Mesendoderm (in vitro differentiated cells): ENCODE measurements around the gene GSTM5.

Source experiments
- DNase-seq: peaks from one replicate; pipeline ENCODE4 v3.0.0; 2013
- H2AK5ac ChIP-seq: 2 replicates; pipeline ENCODE4 v1.6.1; 2013; ENCODE audit warnings: low read length, inconsistent platforms
- H2BK120ac ChIP-seq: 2 replicates; pipeline ENCODE4 v1.6.1; 2013; ENCODE audit warnings: low read depth, mild to moderate bottlenecking, low read length, moderate library complexity, mixed read lengths
- H2BK15ac ChIP-seq: replicated peaks from 2 replicates; pipeline ENCODE4 v1.6.1; 2013; ENCODE audit warnings: low read depth, mild to moderate bottlenecking, moderate library complexity
- H2BK5ac ChIP-seq: 2 replicates; pipeline ENCODE4 v1.6.1; 2013; ENCODE audit warnings: low read length, inconsistent platforms
- H3K18ac ChIP-seq: 2 replicates; pipeline ENCODE4 v1.6.1; 2013; ENCODE audit warnings: mild to moderate bottlenecking, low read length, mixed read lengths
- H3K23ac ChIP-seq: one replicate; pipeline ENCODE4 v1.6.1; 2013; ENCODE audit warnings: low read length
- H3K27ac ChIP-seq: 2 replicates; pipeline ENCODE4 v1.5.1; 2013; ENCODE audit warnings: low read depth, mild to moderate bottlenecking, inconsistent platforms, low read length, moderate library complexity
- H3K27me3 ChIP-seq: 2 replicates; pipeline ENCODE4 v1.6.1; 2013; ENCODE audit warnings: low read length, control low read depth, mild to moderate bottlenecking, inconsistent platforms; ENCODE audit not compliant: insufficient read depth, poor library complexity
- H3K36me3 ChIP-seq: 2 replicates; pipeline ENCODE4 v1.6.1; 2013; ENCODE audit warnings: low read length, inconsistent platforms; ENCODE audit not compliant: control insufficient read depth, insufficient read depth
- H3K4ac ChIP-seq: one replicate; pipeline ENCODE4 v1.6.1; 2013; ENCODE audit warnings: low read depth, mild to moderate bottlenecking, low read length, moderate library complexity
- H3K4me1 ChIP-seq: 2 replicates; pipeline ENCODE4 v1.6.1; 2013; ENCODE audit warnings: low read depth, low read length, inconsistent platforms; ENCODE audit not compliant: control insufficient read depth
- H3K4me2 ChIP-seq: 2 replicates; pipeline ENCODE4 v1.6.1; 2013; ENCODE audit warnings: low read length
- H3K4me3 ChIP-seq: 2 replicates; pipeline ENCODE4 v1.5.1; 2013; ENCODE audit warnings: mild to moderate bottlenecking, low read length
- H3K56ac ChIP-seq: one replicate; pipeline ENCODE4 v1.6.1; 2013; ENCODE audit warnings: low read length
- H3K79me1 ChIP-seq: 2 replicates; pipeline ENCODE4 v1.6.1; 2013; ENCODE audit warnings: low read length, inconsistent platforms
- H3K79me2 ChIP-seq: 2 replicates; pipeline ENCODE4 v1.6.1; 2013; ENCODE audit warnings: mild to moderate bottlenecking, low read length; ENCODE audit not compliant: control insufficient read depth, insufficient read depth
- H3K9ac ChIP-seq: 2 replicates; pipeline ENCODE4 v1.6.1; 2013; ENCODE audit warnings: low read length, inconsistent platforms
- H4K5ac ChIP-seq: one replicate; pipeline ENCODE4 v1.6.1; 2013; ENCODE audit warnings: low read length
- H4K8ac ChIP-seq: one replicate; pipeline ENCODE4 v1.6.1; 2013; ENCODE audit warnings: low read depth, mild to moderate bottlenecking, control low read depth, low read length, moderate library complexity
- WGBS: extraction: QIAGEN DNeasy Blood & Tissue Kit; methylation state at CpG from one replicate; pipeline ENCODE4 v1.1.7; 2013; ENCODE audit warnings: low lambda C conversion rate, missing lambda C conversion rate; ENCODE audit not compliant: insufficient coverage; ENCODE audit errors: extremely low coverage; 5-methylcytosine and 5-hydroxymethylcytosine counted together

GSTM5 gene

GRCh38 chr1:109726007-109726406 is 14.0 kb downstream of the GSTM5 start:
- DNase-seq = no peak
- H3K79me2 ChIP-seq = no peaks in the 10 kb centered on the region
- H4K8ac ChIP-seq = no peak overlapping the region
- no peaks in the 10 kb centered on the region for H3K27me3 ChIP-seq
- peaks cover 2% of the 10 kb centered on the region for H3K4me1 ChIP-seq
- no CpG with 5 or more reads among the region's 1 CpG for WGBS
- no peak overlapping the region for H3K4me3 ChIP-seq
- H3K27ac ChIP-seq = no peak overlapping the region
- H3K56ac ChIP-seq = no peak overlapping the region
- no peak overlapping the region for H2BK120ac ChIP-seq
- no peaks in the 10 kb centered on the region for H3K79me1 ChIP-seq
- H3K4ac ChIP-seq = no peak overlapping the region
- no peak overlapping the region for H3K18ac ChIP-seq
- H3K4me2 ChIP-seq = no peak overlapping the region
- H2BK15ac ChIP-seq = no peak overlapping the region
- no peak overlapping the region for H3K9ac ChIP-seq
- H3K23ac ChIP-seq = no peak overlapping the region
- no peak overlapping the region for H4K5ac ChIP-seq
- no peak overlapping the region for H2BK5ac ChIP-seq
- no peak overlapping the region for H2AK5ac ChIP-seq
- H3K36me3 ChIP-seq = no peaks in the 10 kb centered on the region

DNA sequence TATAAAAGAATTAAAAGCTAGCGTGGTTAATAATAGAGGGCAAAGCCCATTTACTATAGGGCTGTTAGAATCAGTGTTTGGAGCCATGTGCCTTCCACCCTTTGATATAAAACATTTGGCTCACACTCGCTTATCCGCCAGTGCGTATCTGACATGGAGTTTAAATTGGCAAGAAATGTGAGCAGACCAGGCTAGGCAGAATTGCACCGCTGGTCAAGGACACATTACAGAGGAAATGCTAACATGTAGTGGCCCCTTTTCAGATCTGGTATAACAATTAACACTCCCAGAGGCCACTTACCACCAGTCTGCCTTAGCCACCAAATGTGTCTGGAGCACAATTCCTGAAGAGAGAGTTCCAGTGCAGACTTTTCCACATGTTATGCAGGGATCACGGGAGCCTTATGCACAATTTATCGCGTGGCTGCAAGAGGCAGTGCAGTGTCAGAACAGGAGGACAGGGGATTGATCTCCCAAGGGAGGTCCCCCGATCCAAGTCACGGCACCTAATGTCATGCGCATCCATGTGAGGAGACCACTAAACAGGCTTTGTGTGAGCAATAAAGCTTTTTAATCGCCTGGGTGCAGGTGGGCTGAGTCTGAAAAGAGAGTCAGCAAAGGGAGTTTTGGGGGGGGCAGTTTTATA is 14.8 kb downstream of the GSTM5 start:
- Histone ChIP-seq H3K36me3 (no peaks in the 10 kb centered on the region), H3K79me1 (no peaks in the 10 kb centered on the region), H2BK15ac (no peak overlapping the region), H3K4me3 (peak overlapping the region; percentile 14), H3K4ac (no peak overlapping the region), H3K79me2 (no peaks in the 10 kb centered on the region), H4K8ac (no peak overlapping the region), H3K4me2 (no peak overlapping the region), H2BK5ac (no peak overlapping the region), H3K27ac (no peak overlapping the region), H3K23ac (no peak overlapping the region), H3K9ac (no peak overlapping the region), H3K27me3 (no peaks in the 10 kb centered on the region), H3K18ac (no peak overlapping the region), H3K56ac (no peak overlapping the region), H2BK120ac (no peak overlapping the region), H2AK5ac (no peak overlapping the region), H4K5ac (no peak overlapping the region), H3K4me1 (peaks cover 2% of the 10 kb centered on the region)
- DNase-seq = no peak
- WGBS = no CpG with 5 or more reads among the region's 12 CpGs

- no peak overlapping the region for H3K23ac ChIP-seq
- no peak overlapping the region for H3K27ac ChIP-seq
- H3K79me1 ChIP-seq = no peaks in the 10 kb centered on the region
- H3K4ac ChIP-seq = no peak overlapping the region
- H3K4me3 ChIP-seq = no peak overlapping the region
- H4K5ac ChIP-seq = no peak overlapping the region
- H3K56ac ChIP-seq = no peak overlapping the region
- WGBS = no CpG with 5 or more reads among the region's 7 CpGs
- no peak overlapping the region for H3K9ac ChIP-seq
- H3K27me3 ChIP-seq = no peaks in the 10 kb centered on the region
- H2AK5ac ChIP-seq = no peak overlapping the region
- peaks cover 2% of the 10 kb centered on the region for H3K4me1 ChIP-seq
- H2BK120ac ChIP-seq = no peak overlapping the region
- H4K8ac ChIP-seq = no peak overlapping the region
- no peak for DNase-seq
- no peaks in the 10 kb centered on the region for H3K36me3 ChIP-seq
- H3K4me2 ChIP-seq = no peak overlapping the region
- no peaks in the 10 kb centered on the region for H3K79me2 ChIP-seq
- no peak overlapping the region for H2BK15ac ChIP-seq
- H2BK5ac ChIP-seq = no peak overlapping the region
- no peak overlapping the region for H3K18ac ChIP-seq
Observed at GRCh38 chr1:109728870-109729269, 16.8 kb downstream of the GSTM5 start.

- no peak for DNase-seq
- H2BK5ac ChIP-seq = no peak overlapping the region
- no peak overlapping the region for H2BK15ac ChIP-seq
- H3K79me2 ChIP-seq = no peaks in the 10 kb centered on the region
- no peak overlapping the region for H2AK5ac ChIP-seq
- no peaks in the 10 kb centered on the region for H3K27me3 ChIP-seq
- H3K27ac ChIP-seq = no peak overlapping the region
- no peak overlapping the region for H3K23ac ChIP-seq
- no peak overlapping the region for H3K56ac ChIP-seq
- no peak overlapping the region for H3K4ac ChIP-seq
- H3K4me3 ChIP-seq = no peak overlapping the region
- H3K18ac ChIP-seq = peak overlapping the region; percentile 24
- H3K9ac ChIP-seq = no peak overlapping the region
- no peak overlapping the region for H2BK120ac ChIP-seq
- no peaks in the 10 kb centered on the region for H3K79me1 ChIP-seq
- no peaks in the 10 kb centered on the region for H3K36me3 ChIP-seq
- WGBS = no CpG with 5 or more reads among the region's 6 CpGs
- H4K8ac ChIP-seq = no peak overlapping the region
- peaks cover 2% of the 10 kb centered on the region for H3K4me1 ChIP-seq
- no peak overlapping the region for H4K5ac ChIP-seq
- no peak overlapping the region for H3K4me2 ChIP-seq
Observed at GRCh38 chr1:109730666-109731065, 18.6 kb downstream of the GSTM5 start.

GRCh38 chr1:109732390-109732881 is 20.4 kb downstream of the GSTM5 start:
- Histone ChIP-seq H3K4ac (no peak overlapping the region), H4K8ac (no peak overlapping the region), H3K27ac (no peak overlapping the region), H3K27me3 (no peaks in the 10 kb centered on the region), H3K23ac (no peak overlapping the region), H3K79me1 (no peaks in the 10 kb centered on the region), H2AK5ac (no peak overlapping the region), H2BK15ac (no peak overlapping the region), H2BK5ac (no peak overlapping the region), H3K4me1 (peaks cover 2% of the 10 kb centered on the region), H3K79me2 (no peaks in the 10 kb centered on the region), H2BK120ac (no peak overlapping the region), H4K5ac (no peak overlapping the region), H3K9ac (no peak overlapping the region), H3K36me3 (no peaks in the 10 kb centered on the region), H3K18ac (no peak overlapping the region), H3K4me3 (no peak overlapping the region), H3K4me2 (no peak overlapping the region), H3K56ac (peak overlapping the region; percentile 63)
- WGBS = 100% methylated on average over 1 of the region's 3 CpGs
- DNase-seq = no peak
